Measurements from ENCODE around the gene SPPL3.

DNA sequence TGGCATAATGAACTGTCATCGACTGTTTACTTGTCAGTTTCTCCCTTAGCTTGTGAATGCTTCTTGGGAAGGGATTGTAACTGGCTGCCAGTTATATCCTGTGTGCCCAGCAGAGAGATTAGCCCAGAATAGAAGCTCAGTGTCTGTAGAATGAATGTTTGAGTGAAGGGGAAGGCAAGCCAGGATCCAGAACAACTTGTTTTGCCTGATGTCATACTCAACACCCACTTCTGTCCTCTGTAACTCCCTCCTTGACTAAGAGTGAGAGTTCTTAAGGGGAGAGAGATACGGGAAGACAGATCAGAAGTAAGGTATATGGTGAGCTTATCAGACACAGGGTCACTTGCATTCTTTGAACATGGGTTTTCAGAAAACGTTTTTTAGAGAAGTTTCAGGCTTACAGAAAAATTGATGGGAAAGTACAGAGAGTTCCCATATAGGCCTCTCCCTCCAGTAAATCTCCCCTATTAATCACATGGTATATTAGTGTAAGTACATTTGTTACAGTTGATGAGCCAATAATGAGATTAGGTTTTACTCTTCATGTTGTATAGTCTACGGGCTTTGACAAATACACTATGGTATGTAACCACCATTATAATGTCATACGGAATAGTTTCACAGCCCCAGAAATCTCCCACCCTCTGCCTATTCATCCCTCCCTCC lies 5.6 kb upstream of the SPPL3 start:
- TF ChIP-seq ZFX (IDR thresholded peaks at IDR 0.05; ENCODE audit: borderline replicate concordance), result no peak
- TF ChIP-seq, protein P1, sequence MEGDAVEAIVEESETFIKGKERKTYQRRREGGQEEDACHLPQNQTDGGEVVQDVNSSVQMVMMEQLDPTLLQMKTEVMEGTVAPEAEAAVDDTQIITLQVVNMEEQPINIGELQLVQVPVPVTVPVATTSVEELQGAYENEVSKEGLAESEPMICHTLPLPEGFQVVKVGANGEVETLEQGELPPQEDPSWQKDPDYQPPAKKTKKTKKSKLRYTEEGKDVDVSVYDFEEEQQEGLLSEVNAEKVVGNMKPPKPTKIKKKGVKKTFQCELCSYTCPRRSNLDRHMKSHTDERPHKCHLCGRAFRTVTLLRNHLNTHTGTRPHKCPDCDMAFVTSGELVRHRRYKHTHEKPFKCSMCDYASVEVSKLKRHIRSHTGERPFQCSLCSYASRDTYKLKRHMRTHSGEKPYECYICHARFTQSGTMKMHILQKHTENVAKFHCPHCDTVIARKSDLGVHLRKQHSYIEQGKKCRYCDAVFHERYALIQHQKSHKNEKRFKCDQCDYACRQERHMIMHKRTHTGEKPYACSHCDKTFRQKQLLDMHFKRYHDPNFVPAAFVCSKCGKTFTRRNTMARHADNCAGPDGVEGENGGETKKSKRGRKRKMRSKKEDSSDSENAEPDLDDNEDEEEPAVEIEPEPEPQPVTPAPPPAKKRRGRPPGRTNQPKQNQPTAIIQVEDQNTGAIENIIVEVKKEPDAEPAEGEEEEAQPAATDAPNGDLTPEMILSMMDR (IDR thresholded peaks at IDR 0.05), result no peak

Measured in 22Rv1 (cell line).